WTC11 (cell line): ENCODE data around the gene TMA7. TPM values are rescaled to one million over a fixed set of nuclear protein-coding genes. Genes with fewer than 3 reads are reported as not detected.

Experiments
- ATAC-seq: fragments of 200-7000 bp; cut with Tn5 transposase; 2 replicates; pipeline ENCODE4 v1.10.0; 2021; ENCODE audit warnings: mild to moderate bottlenecking, moderate library complexity
- CTCF ChIA-PET: fragments of 300-600 bp; sonication (Branson Sonifier 250); formaldehyde crosslinking; loops from one replicate; lab custom pipeline; 2021; ENCODE audit warnings: antibody characterized with exemption; lab: Charles Lee
- POLR2A ChIA-PET: fragments of 350-600 bp; sonication (Branson Sonifier 250); formaldehyde crosslinking; loops from one replicate; lab custom pipeline; 2021; ENCODE audit warnings: antibody characterized with exemption; lab: Charles Lee
- DNase-seq: peaks from one replicate; pipeline ENCODE4 v3.0.0; 2021; ENCODE audit warnings: low spot score
- H3K27ac Mint-ChIP-seq: 2 replicates; pipeline ENCODE4 v1.8.0; 2021; ENCODE audit warnings: mixed read lengths
- H3K27me3 Mint-ChIP-seq: 2 replicates; pipeline ENCODE4 v1.8.0; 2021; ENCODE audit warnings: low read depth, mild to moderate bottlenecking, moderate library complexity, mixed read lengths
- H3K36me3 Mint-ChIP-seq: 2 replicates; pipeline ENCODE4 v1.8.0; 2021; ENCODE audit warnings: mixed read lengths
- H3K4me1 Mint-ChIP-seq: 2 replicates; pipeline ENCODE4 v1.8.0; 2022; ENCODE audit warnings: mixed read lengths
- H3K4me3 Mint-ChIP-seq: 2 replicates; pipeline ENCODE4 v1.8.0; 2021; ENCODE audit warnings: mild to moderate bottlenecking, moderate library complexity, mixed read lengths
- H3K9me3 Mint-ChIP-seq: 2 replicates; pipeline ENCODE4 v1.8.0; 2021; ENCODE audit warnings: mixed read lengths
- ATF1 ChIP-seq: sonication (generic); formaldehyde crosslinking; IDR thresholded peaks from 2 replicates; pipeline ENCODE4 v1.8.1; 2023; ENCODE audit warnings: mild to moderate bottlenecking, moderate library complexity, missing genetic modification reagents
- GABPB1 ChIP-seq: sonication (generic); formaldehyde crosslinking; IDR thresholded peaks from 2 replicates; pipeline ENCODE4 v1.8.1; 2023; ENCODE audit warnings: mild to moderate bottlenecking, missing genetic modification reagents
- GRHL2 ChIP-seq: fragments of 250-450 bp; sonication (Bioruptor Pico); IDR thresholded peaks from 2 replicates; pipeline ENCODE4 v1.8.0; 2022; ENCODE audit warnings: mild to moderate bottlenecking, moderate library complexity; ENCODE audit not compliant: insufficient replicate concordance, severe bottlenecking
- NFATC4 ChIP-seq: fragments of 250-450 bp; sonication (Bioruptor Pico); IDR thresholded peaks from 2 replicates; pipeline ENCODE4 v1.9.0; 2021; ENCODE audit warnings: mild to moderate bottlenecking
- NR2C2 ChIP-seq: sonication (generic); formaldehyde crosslinking; IDR thresholded peaks from 2 replicates; pipeline ENCODE4 v1.8.0; 2022; ENCODE audit warnings: mild to moderate bottlenecking, missing genetic modification reagents
- RELA ChIP-seq: sonication (generic); formaldehyde crosslinking; IDR thresholded peaks from 2 replicates; pipeline ENCODE4 v1.8.1; 2022; ENCODE audit warnings: missing genetic modification reagents, mild to moderate bottlenecking, borderline replicate concordance
- SP1 ChIP-seq: sonication (generic); formaldehyde crosslinking; conservative IDR thresholded peaks from 2 replicates; pipeline ENCODE4 v1.8.1; 2022; ENCODE audit warnings: missing genetic modification reagents
- ZNF416 ChIP-seq: fragments of 250-450 bp; sonication (Bioruptor Pico); IDR thresholded peaks from 2 replicates; pipeline ENCODE4 v1.9.0; 2021; ENCODE audit warnings: mild to moderate bottlenecking, inconsistent platforms
- ZNF423 ChIP-seq: fragments of 250-450 bp; sonication (Bioruptor Pico); IDR thresholded peaks from 2 replicates; pipeline ENCODE4 v2.1.2; 2022; ENCODE audit warnings: mild to moderate bottlenecking, moderate library complexity
- ZNF671 ChIP-seq: fragments of 250-450 bp; sonication (Bioruptor Pico); IDR thresholded peaks from 2 replicates; pipeline ENCODE4 v1.8.0; 2021; ENCODE audit warnings: mild to moderate bottlenecking
- total RNA-seq: library from RNA; stranded (reverse); gene quantifications from 3 replicates; pipeline ENCODE4 v1.2.3, GENCODE V29; 2021
- TF ChIP-seq, protein P1 (sequence below): sonication (generic); formaldehyde crosslinking; IDR thresholded peaks from 2 replicates; pipeline ENCODE4 v1.8.0; 2022; ENCODE audit warnings: missing genetic modification reagents
- TF ChIP-seq, protein P2 (sequence below): fragments of 250-450 bp; sonication (Bioruptor Pico); IDR thresholded peaks from 2 replicates; pipeline ENCODE4 v1.9.0; 2021; ENCODE audit warnings: mild to moderate bottlenecking
- TF ChIP-seq, protein P3 (sequence below): fragments of 200-600 bp; IDR thresholded peaks from 2 replicates; pipeline ENCODE4 v1.8.0; 2022; ENCODE audit warnings: antibody characterized with exemption
- TF ChIP-seq, protein P4 (sequence below): fragments of 250-450 bp; sonication (Bioruptor Pico); IDR thresholded peaks from 2 replicates; pipeline ENCODE4 v1.9.0; 2021; ENCODE audit warnings: moderate library complexity, mild to moderate bottlenecking, inconsistent platforms, borderline replicate concordance
- TF ChIP-seq, protein P5 (sequence below): sonication (generic); formaldehyde crosslinking; IDR thresholded peaks from 2 replicates; pipeline ENCODE4 v1.8.1; 2023; ENCODE audit warnings: mild to moderate bottlenecking, missing genetic modification reagents, moderate library complexity
- TF ChIP-seq, protein P6 (sequence below): sonication (generic); formaldehyde crosslinking; IDR thresholded peaks from 2 replicates; pipeline ENCODE4 v1.8.0; 2023; ENCODE audit warnings: mild to moderate bottlenecking, missing genetic modification reagents
- TF ChIP-seq, protein P7 (sequence below): fragments of 250-450 bp; sonication (Bioruptor Pico); IDR thresholded peaks from 2 replicates; pipeline ENCODE4 v1.9.0; 2021; ENCODE audit warnings: mild to moderate bottlenecking, borderline replicate concordance
- TF ChIP-seq, protein P8 (sequence below): sonication (generic); formaldehyde crosslinking; IDR thresholded peaks from 2 replicates; pipeline ENCODE4 v1.8.1; 2023; ENCODE audit warnings: mild to moderate bottlenecking, missing genetic modification reagents

The TMA7 gene
- total RNA-seq, 1 experiment from 2014 or later = 318 TPM

DNA sequence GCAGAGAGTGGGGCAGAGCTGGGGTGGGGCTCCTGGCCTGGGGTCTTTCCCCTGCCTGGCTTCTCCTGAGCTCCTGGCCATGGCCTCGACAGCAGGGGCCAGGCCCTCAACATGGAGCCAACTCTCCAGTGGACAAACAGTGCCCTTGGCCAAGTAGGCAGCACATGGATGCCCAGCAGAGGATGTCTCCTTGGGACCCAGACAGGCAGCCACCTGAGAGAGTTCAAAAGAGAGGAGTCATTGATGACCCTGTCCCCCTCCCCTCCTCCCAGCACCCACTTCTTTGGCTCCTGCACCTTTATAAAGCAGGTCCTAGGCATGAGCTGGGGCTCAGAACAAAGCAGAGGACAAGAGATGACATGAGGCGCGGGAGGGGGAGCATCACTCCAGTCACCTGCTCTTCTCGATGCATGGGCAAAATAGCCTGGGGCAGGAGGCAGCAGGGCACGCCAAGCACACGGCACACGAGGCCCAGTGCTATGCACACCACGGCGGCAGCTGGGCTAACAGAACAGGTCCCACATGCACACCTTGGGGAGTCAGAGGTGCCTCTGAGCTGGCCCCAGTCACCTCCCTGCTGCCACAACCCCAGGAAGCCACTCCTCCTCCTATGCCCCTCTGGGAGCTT is 36.5 kb downstream of the TMA7 start:
- no peak for ATAC-seq
- no peak for DNase-seq
- ChIA-PET CTCF (interaction anchor here (0.9 to 6.3 kb wide), 5 partner anchors 9 to 81 kb away, joined by 3 to 168 read pairs (median 5); partner anchors contain the start of gene SHISA5), POLR2A (interaction anchor here (0.5 to 0.7 kb wide), 2 partner anchors 34 to 212 kb away, joined by 7 to 8 read pairs; no protein-coding TSS in a partner anchor)
- Mint-ChIP-seq H3K27ac (no peak overlapping the region), H3K4me1 (peaks cover 39% of the 10 kb centered on the region), H3K9me3 (no peaks in the 10 kb centered on the region), H3K4me3 (no peak overlapping the region), H3K27me3 (no peaks in the 10 kb centered on the region; the same call in none of the 2 replicates), H3K36me3 (no peaks in the 10 kb centered on the region; the same call in 1 of the 2 replicates)
- TF ChIP-seq, protein P1, sequence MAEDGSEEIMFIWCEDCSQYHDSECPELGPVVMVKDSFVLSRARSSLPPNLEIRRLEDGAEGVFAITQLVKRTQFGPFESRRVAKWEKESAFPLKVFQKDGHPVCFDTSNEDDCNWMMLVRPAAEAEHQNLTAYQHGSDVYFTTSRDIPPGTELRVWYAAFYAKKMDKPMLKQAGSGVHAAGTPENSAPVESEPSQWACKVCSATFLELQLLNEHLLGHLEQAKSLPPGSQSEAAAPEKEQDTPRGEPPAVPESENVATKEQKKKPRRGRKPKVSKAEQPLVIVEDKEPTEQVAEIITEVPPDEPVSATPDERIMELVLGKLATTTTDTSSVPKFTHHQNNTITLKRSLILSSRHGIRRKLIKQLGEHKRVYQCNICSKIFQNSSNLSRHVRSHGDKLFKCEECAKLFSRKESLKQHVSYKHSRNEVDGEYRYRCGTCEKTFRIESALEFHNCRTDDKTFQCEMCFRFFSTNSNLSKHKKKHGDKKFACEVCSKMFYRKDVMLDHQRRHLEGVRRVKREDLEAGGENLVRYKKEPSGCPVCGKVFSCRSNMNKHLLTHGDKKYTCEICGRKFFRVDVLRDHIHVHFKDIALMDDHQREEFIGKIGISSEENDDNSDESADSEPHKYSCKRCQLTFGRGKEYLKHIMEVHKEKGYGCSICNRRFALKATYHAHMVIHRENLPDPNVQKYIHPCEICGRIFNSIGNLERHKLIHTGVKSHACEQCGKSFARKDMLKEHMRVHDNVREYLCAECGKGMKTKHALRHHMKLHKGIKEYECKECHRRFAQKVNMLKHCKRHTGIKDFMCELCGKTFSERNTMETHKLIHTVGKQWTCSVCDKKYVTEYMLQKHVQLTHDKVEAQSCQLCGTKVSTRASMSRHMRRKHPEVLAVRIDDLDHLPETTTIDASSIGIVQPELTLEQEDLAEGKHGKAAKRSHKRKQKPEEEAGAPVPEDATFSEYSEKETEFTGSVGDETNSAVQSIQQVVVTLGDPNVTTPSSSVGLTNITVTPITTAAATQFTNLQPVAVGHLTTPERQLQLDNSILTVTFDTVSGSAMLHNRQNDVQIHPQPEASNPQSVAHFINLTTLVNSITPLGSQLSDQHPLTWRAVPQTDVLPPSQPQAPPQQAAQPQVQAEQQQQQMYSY = no peak
- TF ChIP-seq GABPB1 (CRISPR knock-in tag) = no peak
- TF ChIP-seq, protein P2, sequence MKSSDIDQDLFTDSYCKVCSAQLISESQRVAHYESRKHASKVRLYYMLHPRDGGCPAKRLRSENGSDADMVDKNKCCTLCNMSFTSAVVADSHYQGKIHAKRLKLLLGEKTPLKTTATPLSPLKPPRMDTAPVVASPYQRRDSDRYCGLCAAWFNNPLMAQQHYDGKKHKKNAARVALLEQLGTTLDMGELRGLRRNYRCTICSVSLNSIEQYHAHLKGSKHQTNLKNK (CRISPR knock-in tag) = no peak
- TF ChIP-seq SP1 (CRISPR knock-in tag) = no peak
- TF ChIP-seq RELA (CRISPR knock-in tag) = no peak
- no peak for TF ChIP-seq ATF1 (CRISPR knock-in tag)
- TF ChIP-seq ZNF423 (CRISPR knock-in tag) = no peak
- TF ChIP-seq, protein P3, sequence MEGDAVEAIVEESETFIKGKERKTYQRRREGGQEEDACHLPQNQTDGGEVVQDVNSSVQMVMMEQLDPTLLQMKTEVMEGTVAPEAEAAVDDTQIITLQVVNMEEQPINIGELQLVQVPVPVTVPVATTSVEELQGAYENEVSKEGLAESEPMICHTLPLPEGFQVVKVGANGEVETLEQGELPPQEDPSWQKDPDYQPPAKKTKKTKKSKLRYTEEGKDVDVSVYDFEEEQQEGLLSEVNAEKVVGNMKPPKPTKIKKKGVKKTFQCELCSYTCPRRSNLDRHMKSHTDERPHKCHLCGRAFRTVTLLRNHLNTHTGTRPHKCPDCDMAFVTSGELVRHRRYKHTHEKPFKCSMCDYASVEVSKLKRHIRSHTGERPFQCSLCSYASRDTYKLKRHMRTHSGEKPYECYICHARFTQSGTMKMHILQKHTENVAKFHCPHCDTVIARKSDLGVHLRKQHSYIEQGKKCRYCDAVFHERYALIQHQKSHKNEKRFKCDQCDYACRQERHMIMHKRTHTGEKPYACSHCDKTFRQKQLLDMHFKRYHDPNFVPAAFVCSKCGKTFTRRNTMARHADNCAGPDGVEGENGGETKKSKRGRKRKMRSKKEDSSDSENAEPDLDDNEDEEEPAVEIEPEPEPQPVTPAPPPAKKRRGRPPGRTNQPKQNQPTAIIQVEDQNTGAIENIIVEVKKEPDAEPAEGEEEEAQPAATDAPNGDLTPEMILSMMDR = no peak
- TF ChIP-seq ZNF671 (CRISPR knock-in tag) = no peak
- TF ChIP-seq NR2C2 (CRISPR knock-in tag) = no peak
- TF ChIP-seq GRHL2 (CRISPR knock-in tag) = no peak
- TF ChIP-seq, protein P4, sequence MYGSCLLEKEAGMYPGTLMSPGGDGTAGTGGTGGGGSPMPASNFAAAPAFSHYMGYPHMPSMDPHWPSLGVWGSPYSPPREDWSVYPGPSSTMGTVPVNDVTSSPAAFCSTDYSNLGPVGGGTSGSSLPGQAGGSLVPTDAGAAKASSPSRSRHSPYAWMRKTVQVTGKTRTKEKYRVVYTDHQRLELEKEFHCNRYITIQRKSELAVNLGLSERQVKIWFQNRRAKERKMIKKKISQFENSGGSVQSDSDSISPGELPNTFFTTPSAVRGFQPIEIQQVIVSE = no peak
- TF ChIP-seq, protein P5, sequence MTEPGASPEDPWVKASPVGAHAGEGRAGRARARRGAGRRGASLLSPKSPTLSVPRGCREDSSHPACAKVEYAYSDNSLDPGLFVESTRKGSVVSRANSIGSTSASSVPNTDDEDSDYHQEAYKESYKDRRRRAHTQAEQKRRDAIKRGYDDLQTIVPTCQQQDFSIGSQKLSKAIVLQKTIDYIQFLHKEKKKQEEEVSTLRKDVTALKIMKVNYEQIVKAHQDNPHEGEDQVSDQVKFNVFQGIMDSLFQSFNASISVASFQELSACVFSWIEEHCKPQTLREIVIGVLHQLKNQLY (CRISPR knock-in tag) = no peak
- TF ChIP-seq, protein P6, sequence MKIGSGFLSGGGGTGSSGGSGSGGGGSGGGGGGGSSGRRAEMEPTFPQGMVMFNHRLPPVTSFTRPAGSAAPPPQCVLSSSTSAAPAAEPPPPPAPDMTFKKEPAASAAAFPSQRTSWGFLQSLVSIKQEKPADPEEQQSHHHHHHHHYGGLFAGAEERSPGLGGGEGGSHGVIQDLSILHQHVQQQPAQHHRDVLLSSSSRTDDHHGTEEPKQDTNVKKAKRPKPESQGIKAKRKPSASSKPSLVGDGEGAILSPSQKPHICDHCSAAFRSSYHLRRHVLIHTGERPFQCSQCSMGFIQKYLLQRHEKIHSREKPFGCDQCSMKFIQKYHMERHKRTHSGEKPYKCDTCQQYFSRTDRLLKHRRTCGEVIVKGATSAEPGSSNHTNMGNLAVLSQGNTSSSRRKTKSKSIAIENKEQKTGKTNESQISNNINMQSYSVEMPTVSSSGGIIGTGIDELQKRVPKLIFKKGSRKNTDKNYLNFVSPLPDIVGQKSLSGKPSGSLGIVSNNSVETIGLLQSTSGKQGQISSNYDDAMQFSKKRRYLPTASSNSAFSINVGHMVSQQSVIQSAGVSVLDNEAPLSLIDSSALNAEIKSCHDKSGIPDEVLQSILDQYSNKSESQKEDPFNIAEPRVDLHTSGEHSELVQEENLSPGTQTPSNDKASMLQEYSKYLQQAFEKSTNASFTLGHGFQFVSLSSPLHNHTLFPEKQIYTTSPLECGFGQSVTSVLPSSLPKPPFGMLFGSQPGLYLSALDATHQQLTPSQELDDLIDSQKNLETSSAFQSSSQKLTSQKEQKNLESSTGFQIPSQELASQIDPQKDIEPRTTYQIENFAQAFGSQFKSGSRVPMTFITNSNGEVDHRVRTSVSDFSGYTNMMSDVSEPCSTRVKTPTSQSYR (CRISPR knock-in tag) = no peak
- no peak for TF ChIP-seq ZNF416 (CRISPR knock-in tag)
- no peak for TF ChIP-seq NFATC4
- TF ChIP-seq, protein P7, sequence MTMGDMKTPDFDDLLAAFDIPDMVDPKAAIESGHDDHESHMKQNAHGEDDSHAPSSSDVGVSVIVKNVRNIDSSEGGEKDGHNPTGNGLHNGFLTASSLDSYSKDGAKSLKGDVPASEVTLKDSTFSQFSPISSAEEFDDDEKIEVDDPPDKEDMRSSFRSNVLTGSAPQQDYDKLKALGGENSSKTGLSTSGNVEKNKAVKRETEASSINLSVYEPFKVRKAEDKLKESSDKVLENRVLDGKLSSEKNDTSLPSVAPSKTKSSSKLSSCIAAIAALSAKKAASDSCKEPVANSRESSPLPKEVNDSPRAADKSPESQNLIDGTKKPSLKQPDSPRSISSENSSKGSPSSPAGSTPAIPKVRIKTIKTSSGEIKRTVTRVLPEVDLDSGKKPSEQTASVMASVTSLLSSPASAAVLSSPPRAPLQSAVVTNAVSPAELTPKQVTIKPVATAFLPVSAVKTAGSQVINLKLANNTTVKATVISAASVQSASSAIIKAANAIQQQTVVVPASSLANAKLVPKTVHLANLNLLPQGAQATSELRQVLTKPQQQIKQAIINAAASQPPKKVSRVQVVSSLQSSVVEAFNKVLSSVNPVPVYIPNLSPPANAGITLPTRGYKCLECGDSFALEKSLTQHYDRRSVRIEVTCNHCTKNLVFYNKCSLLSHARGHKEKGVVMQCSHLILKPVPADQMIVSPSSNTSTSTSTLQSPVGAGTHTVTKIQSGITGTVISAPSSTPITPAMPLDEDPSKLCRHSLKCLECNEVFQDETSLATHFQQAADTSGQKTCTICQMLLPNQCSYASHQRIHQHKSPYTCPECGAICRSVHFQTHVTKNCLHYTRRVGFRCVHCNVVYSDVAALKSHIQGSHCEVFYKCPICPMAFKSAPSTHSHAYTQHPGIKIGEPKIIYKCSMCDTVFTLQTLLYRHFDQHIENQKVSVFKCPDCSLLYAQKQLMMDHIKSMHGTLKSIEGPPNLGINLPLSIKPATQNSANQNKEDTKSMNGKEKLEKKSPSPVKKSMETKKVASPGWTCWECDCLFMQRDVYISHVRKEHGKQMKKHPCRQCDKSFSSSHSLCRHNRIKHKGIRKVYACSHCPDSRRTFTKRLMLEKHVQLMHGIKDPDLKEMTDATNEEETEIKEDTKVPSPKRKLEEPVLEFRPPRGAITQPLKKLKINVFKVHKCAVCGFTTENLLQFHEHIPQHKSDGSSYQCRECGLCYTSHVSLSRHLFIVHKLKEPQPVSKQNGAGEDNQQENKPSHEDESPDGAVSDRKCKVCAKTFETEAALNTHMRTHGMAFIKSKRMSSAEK (CRISPR knock-in tag) = no peak
- TF ChIP-seq, protein P8, sequence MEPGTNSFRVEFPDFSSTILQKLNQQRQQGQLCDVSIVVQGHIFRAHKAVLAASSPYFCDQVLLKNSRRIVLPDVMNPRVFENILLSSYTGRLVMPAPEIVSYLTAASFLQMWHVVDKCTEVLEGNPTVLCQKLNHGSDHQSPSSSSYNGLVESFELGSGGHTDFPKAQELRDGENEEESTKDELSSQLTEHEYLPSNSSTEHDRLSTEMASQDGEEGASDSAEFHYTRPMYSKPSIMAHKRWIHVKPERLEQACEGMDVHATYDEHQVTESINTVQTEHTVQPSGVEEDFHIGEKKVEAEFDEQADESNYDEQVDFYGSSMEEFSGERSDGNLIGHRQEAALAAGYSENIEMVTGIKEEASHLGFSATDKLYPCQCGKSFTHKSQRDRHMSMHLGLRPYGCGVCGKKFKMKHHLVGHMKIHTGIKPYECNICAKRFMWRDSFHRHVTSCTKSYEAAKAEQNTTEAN (CRISPR knock-in tag) = no peak
